Activated CD4-positive, alpha-beta T cell treated with anti-CD3 and anti-CD28 coated beads, Interleukin-2, amount 10 ng/mL, durations not matched to agents 7 days and 5 days (primary cell): ENCODE data around the gene PKNOX1. TPM values are rescaled to one million over a fixed set of nuclear protein-coding genes. Genes with fewer than 3 reads are reported as not detected.
"Not testable (repeated sequence)": the region's sequence is repeated elsewhere in the genome, so short reads cannot be mapped to it uniquely, and the experiment has no call there.

Experiments used
- CTCF ChIA-PET: fragments of 350-600 bp; sonication (Branson Sonifier 250); formaldehyde crosslinking; loops from one replicate; lab custom pipeline; 2021; ENCODE audit warnings: antibody characterized with exemption; lab: Charles Lee
- POLR2A ChIA-PET: fragments of 350-600 bp; sonication (Branson Sonifier 250); formaldehyde crosslinking; loops from one replicate; lab custom pipeline; 2021; ENCODE audit warnings: antibody characterized with exemption; lab: Charles Lee
- DNase-seq: peaks from one replicate; pipeline ENCODE4 v3.0.0-alpha.2; 2020
- H3K27ac Mint-ChIP-seq: one replicate; pipeline ENCODE4 v1.8.0; 2021; ENCODE audit warnings: mild to moderate bottlenecking, moderate library complexity, mixed read lengths
- H3K27me3 Mint-ChIP-seq: one replicate; pipeline ENCODE4 v1.8.0; 2021; ENCODE audit warnings: mixed read lengths
- H3K36me3 Mint-ChIP-seq: one replicate; pipeline ENCODE4 v1.8.0; 2021; ENCODE audit warnings: low read depth, mixed read lengths
- H3K4me1 Mint-ChIP-seq: one replicate; pipeline ENCODE4 v1.8.0; 2021; ENCODE audit warnings: mixed read lengths
- H3K4me3 Mint-ChIP-seq: one replicate; pipeline ENCODE4 v1.8.0; 2021; ENCODE audit warnings: mild to moderate bottlenecking, moderate library complexity, mixed read lengths
- H3K9me3 Mint-ChIP-seq: one replicate; pipeline ENCODE4 v1.8.0; 2021; ENCODE audit warnings: mixed read lengths
- total RNA-seq, 2 experiments: library from RNA; stranded (reverse); gene quantifications; one replicate each; pipeline ENCODE4 v1.2.3, GENCODE V29; 2021

Gene PKNOX1
- total RNA-seq, 2 experiments from 2014 or later = 28.7 to 30.1 TPM

DNA sequence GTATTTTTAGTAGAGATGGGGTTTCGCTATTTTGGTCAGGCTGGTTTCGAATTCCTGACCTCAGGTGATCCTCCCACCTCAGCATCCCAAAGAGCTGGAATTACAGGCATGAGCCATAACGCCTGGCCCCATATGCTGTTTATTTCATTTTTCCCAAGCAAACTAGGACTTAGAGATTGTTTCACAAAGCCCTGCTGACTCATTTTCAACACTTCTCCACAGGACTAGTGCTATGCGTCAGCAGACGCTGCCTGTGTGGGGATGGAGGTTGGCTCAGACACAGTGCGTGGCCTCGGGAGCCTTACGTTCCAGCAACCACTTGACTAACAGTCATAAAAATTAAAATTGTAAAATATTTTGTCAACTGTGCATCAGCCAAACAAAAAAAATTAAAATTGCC lies 22.7 kb downstream of the PKNOX1 start:
- Mint-ChIP-seq H3K27ac (no peak overlapping the region), H3K4me1 (peaks cover 2% of the 10 kb centered on the region), H3K27me3 (no peaks in the 10 kb centered on the region), H3K9me3 (peaks cover 27% of the 10 kb centered on the region), H3K36me3 (peaks cover 31% of the 10 kb centered on the region), H3K4me3 (no peak overlapping the region)
- ChIA-PET CTCF (interaction anchor here (0.6 kb wide), 1 partner anchor 19 kb away, joined by 3 read pairs; no protein-coding TSS in a partner anchor), POLR2A (no interaction called here)
- no peak for DNase-seq

DNA sequence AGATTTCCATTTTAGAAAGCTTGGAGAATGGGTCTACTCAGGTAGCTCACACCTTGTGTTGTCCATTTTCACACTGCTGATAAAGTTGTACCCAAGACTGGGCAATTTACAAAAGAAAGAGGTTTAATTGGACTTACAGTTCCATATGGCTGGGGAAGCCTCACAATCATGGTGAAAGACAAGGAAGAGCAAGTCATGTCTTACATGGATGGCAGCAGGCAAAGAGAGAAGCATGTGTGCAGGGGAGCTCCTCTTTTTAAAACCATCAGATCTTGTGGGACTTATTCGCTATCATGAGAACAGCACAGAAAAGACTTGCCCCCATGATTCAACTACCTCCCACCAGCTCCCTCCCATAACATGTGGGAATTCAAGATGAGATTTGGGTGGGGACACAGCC lies 23.6 kb downstream of the PKNOX1 start:
- peaks cover 27% of the 10 kb centered on the region for H3K9me3 Mint-ChIP-seq
- not testable (repeated sequence) for H3K4me1 Mint-ChIP-seq

DNA sequence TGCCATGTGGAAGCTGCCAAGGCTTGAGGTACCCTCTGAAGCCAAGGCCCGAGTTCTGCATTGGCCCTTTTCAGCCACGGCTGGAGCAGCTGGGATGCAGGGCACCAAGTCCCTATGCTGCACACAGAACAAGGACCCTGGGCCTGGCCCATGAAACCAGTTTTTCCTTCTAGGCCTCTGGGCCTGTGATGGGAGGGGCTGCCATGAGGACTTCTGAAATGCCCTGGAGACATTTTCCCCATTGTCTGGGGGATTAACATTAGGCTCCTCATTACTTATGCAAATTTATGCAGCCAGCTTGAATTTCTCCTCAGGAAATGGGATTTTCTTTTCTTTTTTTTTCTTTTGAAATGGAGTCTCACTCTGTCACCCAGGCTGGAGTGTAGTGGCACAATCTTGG lies 24.8 kb downstream of the PKNOX1 start:
- H3K27me3 Mint-ChIP-seq, H3K4me3 Mint-ChIP-seq, H3K4me1 Mint-ChIP-seq, POLR2A ChIA-PET, DNase-seq, H3K27ac Mint-ChIP-seq: not testable (repeated sequence)
- Mint-ChIP-seq H3K36me3 (peaks cover 31% of the 10 kb centered on the region), H3K9me3 (peaks cover 27% of the 10 kb centered on the region)
- CTCF ChIA-PET = interaction anchor here (0.6 kb wide), 1 partner anchor 307 kb away, joined by 3 read pairs; no protein-coding TSS in a partner anchor

More for the DNA sequence above, 23.6 kb downstream of the PKNOX1 start:
- DNase-seq, POLR2A ChIA-PET, H3K27ac Mint-ChIP-seq, H3K27me3 Mint-ChIP-seq, CTCF ChIA-PET, H3K4me3 Mint-ChIP-seq: not testable (repeated sequence)
- peaks cover 31% of the 10 kb centered on the region for H3K36me3 Mint-ChIP-seq

DNA sequence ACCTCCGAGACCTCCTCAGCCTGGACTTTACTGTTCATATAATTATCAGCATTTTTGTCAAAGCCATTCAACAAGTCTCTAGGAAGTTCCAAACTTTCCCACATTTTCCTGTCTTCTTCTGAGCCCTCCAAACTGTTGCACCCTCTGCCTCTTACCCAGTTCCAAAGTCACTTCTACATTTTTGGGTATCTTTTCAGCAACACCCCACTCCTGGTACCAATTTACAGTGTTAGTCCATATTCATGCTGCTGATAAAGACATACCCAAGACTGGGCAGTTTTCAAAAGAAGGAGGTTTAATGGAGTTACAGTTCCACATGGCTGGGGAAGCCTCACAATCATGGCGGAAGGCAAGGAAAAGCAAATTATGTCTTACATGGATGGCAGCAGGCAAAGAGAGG lies 25.7 kb downstream of the PKNOX1 start:
- H3K4me1 Mint-ChIP-seq, DNase-seq, H3K4me3 Mint-ChIP-seq, CTCF ChIA-PET, POLR2A ChIA-PET, H3K27me3 Mint-ChIP-seq, H3K27ac Mint-ChIP-seq: not testable (repeated sequence)
- H3K36me3 Mint-ChIP-seq = peaks cover 31% of the 10 kb centered on the region
- peaks cover 27% of the 10 kb centered on the region for H3K9me3 Mint-ChIP-seq

DNA sequence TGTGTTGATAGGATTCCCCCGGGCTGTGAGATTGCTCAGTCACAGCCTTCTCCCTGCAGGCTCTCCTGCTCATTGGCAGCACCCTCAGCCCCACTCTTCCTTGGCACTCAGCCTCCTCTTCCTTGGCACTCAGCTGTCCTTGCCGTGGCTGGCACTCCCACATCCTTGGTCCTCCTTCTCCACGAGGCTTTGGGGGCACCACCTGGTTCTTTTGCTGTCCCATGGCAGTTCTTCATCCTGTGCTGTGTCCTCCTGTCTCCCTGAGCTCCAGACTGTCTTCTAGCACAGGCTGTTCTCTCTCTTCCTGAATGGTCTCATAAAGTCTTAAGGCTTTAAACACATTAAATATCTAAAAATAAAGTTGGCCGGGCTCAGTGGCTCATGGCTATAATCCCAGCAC lies 27.0 kb downstream of the PKNOX1 start:
- peaks cover 32% of the 10 kb centered on the region for H3K36me3 Mint-ChIP-seq

DNA sequence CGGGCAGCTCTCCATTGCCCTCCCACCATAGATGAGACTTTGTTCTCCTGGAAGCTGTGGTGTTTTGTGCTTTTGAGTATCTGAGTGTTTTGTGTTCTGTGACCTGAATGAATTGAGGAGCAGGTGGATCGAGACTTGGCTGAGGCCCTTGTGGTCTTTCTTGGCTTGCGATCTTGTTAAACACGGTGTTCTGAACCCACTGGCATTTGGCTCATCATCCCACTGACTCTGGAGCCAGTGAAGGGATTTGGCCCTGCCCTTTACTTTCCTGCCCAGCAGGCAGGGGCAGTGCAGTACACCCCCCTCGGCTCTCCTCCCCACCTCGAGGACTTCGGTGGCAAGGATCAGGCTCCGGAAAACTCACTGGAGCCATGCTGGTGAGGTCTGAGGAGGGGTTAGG lies 30.6 kb downstream of the PKNOX1 start:
- ChIA-PET CTCF (no interaction called here), POLR2A (no interaction called here)
- Mint-ChIP-seq H3K4me3 (no peak overlapping the region), H3K27ac (no peak overlapping the region), H3K36me3 (peaks cover 30% of the 10 kb centered on the region), H3K9me3 (peaks cover 9% of the 10 kb centered on the region), H3K4me1 (no peaks in the 10 kb centered on the region), H3K27me3 (no peaks in the 10 kb centered on the region)
- DNase-seq = no peak

More for the DNA sequence above, 27.0 kb downstream of the PKNOX1 start:
- no peaks in the 10 kb centered on the region for H3K4me1 Mint-ChIP-seq
- no peak for DNase-seq
- POLR2A ChIA-PET = no interaction called here
- no peaks in the 10 kb centered on the region for H3K27me3 Mint-ChIP-seq
- H3K27ac Mint-ChIP-seq = no peak overlapping the region
- H3K9me3 Mint-ChIP-seq = peaks cover 27% of the 10 kb centered on the region
- CTCF ChIA-PET = no interaction called here
- no peak overlapping the region for H3K4me3 Mint-ChIP-seq

DNA sequence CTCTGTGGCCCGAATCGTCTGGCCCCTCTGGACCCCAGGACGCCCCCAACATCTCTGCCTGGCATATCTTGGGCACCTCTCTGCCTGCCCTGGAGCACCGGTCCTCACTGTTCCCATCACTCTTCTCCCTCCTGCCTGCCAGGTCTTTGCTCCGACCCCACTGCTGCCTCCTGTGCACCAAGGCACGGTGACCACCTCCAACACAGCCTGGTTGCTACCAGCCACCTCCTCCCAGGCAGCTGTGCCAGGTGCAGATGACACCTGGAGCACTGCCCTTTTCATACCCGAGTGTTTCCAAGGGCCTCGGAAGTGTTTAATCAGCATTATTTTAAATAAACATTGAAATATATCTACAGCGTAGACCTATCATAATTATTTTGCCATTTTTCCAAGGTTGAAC lies 31.3 kb downstream of the PKNOX1 start:
- Mint-ChIP-seq H3K4me3 (no peak overlapping the region), H3K9me3 (peaks cover 4% of the 10 kb centered on the region), H3K27ac (no peak overlapping the region), H3K36me3 (peaks cover 25% of the 10 kb centered on the region), H3K27me3 (no peaks in the 10 kb centered on the region), H3K4me1 (no peaks in the 10 kb centered on the region)
- no peak for DNase-seq
- ChIA-PET POLR2A (no interaction called here), CTCF (no interaction called here)

DNA sequence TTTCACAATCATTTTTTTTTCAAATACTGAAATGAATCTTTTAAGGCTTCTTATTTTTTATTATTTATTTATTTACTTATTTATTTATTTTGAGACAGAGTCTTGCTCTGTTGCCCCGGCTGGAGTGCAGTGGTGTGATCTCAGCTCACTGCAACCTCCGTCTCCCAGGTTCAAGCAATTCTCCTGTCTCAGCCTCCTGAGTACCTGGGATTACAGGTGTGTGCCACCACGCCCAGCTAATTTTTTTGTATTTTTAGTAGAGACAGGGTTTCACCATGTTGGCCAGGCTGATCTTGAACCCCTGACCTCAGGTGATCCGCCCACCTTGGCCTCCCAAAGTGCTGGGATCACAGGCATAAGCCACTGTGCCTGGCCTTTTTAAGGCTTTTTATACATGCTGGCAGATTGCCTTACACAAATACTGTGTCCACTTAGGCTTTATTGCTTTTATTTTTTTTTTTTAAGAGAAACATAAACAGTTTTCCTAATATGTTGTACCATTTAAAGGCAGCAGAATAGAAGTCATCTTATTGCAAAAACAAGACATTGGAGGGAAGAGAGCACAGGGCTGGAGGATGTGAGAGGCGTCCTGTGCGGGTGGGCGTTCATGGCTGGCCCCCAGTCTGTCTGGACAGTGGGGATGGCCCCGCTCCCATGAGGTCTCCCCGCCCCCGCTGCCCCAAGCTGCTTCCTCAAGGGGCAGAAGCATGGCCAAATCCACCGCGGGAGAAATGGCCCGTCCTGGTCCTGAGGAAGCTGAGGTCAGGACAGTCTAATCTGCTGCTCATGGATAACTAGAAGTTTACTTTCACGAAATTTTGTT lies 31.9 kb downstream of the PKNOX1 start:
- POLR2A ChIA-PET, CTCF ChIA-PET, H3K4me1 Mint-ChIP-seq: not testable (repeated sequence)

DNA sequence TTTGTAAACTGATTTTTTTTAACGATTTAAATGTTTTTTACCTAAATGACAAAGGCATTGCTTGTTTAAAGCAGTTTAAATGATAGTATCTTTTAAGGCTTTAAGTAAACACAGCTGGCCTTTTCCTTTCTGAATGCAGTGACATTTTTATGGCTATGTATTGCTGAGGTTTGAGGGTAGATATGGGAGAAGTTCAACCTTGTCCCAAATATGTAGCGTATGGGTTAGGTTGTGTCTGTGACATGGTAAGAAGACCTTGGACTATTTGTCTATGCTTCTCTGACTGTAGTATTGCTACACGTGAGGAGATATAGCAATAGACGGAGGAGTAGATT lies 32.5 kb downstream of the PKNOX1 start:
- ChIA-PET CTCF (no interaction called here), POLR2A (no interaction called here)
- no peak for DNase-seq
- no peaks in the 10 kb centered on the region for H3K27me3 Mint-ChIP-seq
- H3K4me3 Mint-ChIP-seq = no peak overlapping the region
- peaks cover 30% of the 10 kb centered on the region for H3K36me3 Mint-ChIP-seq
- H3K4me1 Mint-ChIP-seq = no peaks in the 10 kb centered on the region
- no peak overlapping the region for H3K27ac Mint-ChIP-seq
- H3K9me3 Mint-ChIP-seq = no peaks in the 10 kb centered on the region

More for the DNA sequence above, 31.9 kb downstream of the PKNOX1 start:
- not testable (repeated sequence) for H3K9me3 Mint-ChIP-seq, H3K27me3 Mint-ChIP-seq, DNase-seq, H3K27ac Mint-ChIP-seq, H3K4me3 Mint-ChIP-seq
- peaks cover 24% of the 10 kb centered on the region for H3K36me3 Mint-ChIP-seq

DNA sequence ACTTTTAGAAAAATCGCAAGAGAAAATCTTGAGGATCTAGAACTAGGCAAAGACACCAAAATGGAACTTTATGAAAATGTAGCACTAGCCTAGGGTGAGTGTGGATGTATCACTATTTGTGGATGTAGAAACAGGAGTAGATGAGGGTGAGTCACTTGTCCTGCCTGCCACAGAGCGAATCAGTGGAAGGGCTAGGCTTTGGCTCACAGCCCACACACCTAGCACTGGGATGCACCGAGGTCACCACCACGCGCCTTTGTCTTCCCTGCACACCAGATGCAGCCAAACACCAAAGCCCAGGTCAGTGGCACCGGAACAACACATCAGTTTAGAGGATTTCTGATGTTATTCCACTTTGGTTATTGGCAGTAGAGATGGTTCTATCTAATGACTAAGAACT lies 38.2 kb downstream of the PKNOX1 start:
- Mint-ChIP-seq H3K36me3 (peaks cover 53% of the 10 kb centered on the region), H3K4me3 (no peak overlapping the region), H3K27me3 (no peaks in the 10 kb centered on the region), H3K4me1 (peaks cover 6% of the 10 kb centered on the region), H3K9me3 (no peaks in the 10 kb centered on the region), H3K27ac (no peak overlapping the region)
- CTCF ChIA-PET = no interaction called here
- no peak for DNase-seq
- POLR2A ChIA-PET = no interaction called here

DNA sequence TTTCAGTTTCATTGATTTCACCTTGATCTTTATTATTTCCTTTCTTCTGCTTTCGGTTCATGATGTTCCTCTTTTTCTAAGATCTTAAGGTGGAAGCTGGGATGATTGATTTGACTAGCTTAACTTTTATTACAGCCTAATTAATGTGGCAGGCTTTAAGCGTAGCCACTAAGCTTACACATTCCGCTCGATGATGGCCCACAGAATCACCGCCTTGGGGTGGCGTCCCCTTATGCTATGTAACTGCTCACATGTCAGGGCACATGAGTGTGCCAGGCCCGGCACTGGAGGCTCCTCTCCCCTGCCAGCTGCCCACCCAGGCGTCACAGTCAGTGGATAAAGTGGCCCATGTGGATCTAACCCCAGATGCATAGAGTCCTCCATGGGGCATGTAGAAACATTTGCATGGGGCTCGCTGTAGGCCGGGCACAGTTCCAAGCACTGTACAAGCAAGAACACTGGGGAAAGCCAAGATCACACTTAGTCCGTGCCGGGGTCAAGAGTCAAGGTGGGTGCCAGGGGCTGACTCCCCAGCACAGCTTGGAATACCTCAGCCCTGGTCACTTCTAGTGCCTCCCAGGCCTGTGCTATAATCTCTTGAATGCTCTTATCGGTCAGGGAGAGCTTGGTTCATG lies 41.7 kb downstream of the PKNOX1 start:
- ChIA-PET CTCF (interaction anchor here (0.6 kb wide), 1 partner anchor 19 kb away, joined by 3 read pairs; no protein-coding TSS in a partner anchor), POLR2A (no interaction called here)
- H3K4me1 Mint-ChIP-seq = peaks cover 6% of the 10 kb centered on the region
- H3K27ac Mint-ChIP-seq = no peak overlapping the region
- no peaks in the 10 kb centered on the region for H3K27me3 Mint-ChIP-seq
- no peaks in the 10 kb centered on the region for H3K9me3 Mint-ChIP-seq
- DNase-seq = no peak
- H3K4me3 Mint-ChIP-seq = no peak overlapping the region
- peaks cover 41% of the 10 kb centered on the region for H3K36me3 Mint-ChIP-seq

DNA sequence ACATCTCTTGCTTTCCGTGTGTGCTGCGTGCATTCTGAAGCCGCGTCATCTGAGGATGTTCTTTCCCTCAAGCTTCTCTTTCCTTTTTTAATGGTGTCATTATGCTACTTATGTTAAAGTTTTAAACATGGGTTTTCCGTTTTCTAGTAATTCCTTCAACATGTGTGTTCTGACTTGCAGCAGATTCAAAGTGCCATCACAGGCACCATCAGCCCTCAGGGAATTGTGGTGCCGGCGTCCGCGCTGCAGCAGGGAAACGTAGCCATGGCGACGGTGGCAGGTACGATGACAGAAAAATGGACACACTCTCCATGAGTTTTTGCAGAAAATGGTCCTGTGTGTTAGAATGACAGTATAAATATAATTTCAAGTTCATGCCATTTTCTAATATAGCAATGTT lies 42.4 kb downstream of the PKNOX1 start:
- H3K4me1 Mint-ChIP-seq = peaks cover 6% of the 10 kb centered on the region
- CTCF ChIA-PET = no interaction called here
- H3K27me3 Mint-ChIP-seq = no peaks in the 10 kb centered on the region

DNA sequence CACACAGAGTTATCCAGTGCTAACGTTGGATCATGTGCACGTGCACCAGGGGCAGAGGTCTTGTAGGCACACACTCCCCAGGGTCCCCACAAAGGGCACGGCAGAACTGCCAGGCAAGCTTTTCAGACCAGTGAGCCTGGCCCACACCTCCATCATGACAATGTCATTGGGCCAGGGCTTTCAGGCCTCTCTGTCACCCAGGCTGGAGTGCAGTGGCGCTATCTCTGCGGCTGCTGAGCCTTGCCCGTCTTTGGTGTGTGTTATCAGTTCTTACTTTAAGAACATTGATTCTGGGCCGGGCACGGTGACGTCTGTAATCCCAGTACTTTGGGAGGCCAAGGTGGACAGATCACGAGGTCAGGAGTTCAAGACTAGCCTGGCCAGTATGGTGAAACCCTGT lies 44.2 kb downstream of the PKNOX1 start:
- DNase-seq = no peak
- H3K4me3 Mint-ChIP-seq = no peak overlapping the region
- ChIA-PET POLR2A (no interaction called here), CTCF (no interaction called here)
- no peak overlapping the region for H3K27ac Mint-ChIP-seq
- peaks cover 6% of the 10 kb centered on the region for H3K4me1 Mint-ChIP-seq
- no peaks in the 10 kb centered on the region for H3K27me3 Mint-ChIP-seq
- no peaks in the 10 kb centered on the region for H3K9me3 Mint-ChIP-seq
- peaks cover 30% of the 10 kb centered on the region for H3K36me3 Mint-ChIP-seq

More for the DNA sequence above, 42.4 kb downstream of the PKNOX1 start:
- no peak overlapping the region for H3K27ac Mint-ChIP-seq
- POLR2A ChIA-PET = no interaction called here
- DNase-seq = no peak
- H3K36me3 Mint-ChIP-seq = peaks cover 41% of the 10 kb centered on the region
- no peaks in the 10 kb centered on the region for H3K9me3 Mint-ChIP-seq
- no peak overlapping the region for H3K4me3 Mint-ChIP-seq
